ENCODE measurements around the gene LY6G5C. TPM values are rescaled to one million over a fixed set of nuclear protein-coding genes. Genes with fewer than 3 reads are reported as not detected.
A peak's percentile ranks its signal among the peaks of the same experiment; 100 is the strongest.

LY6G5C gene
- total and polyA plus RNA-seq, 12 donors: 0.39 to 3.6 (median 1.9) TPM; not detected in 1

- no peak for DNase-seq
- TF ChIP-seq POLR2A (IDR thresholded peaks at IDR 0.05) (no peak), CTCF (IDR thresholded peaks at IDR 0.05) (no peak)
- Histone ChIP-seq H3K27ac (peak overlapping the region in 1 of 5 donors; percentile 31), H3K9me3 (replicated peaks in 1 of 3) (no peaks in the 10 kb centered on the region), H3K36me3 (replicated peaks in 1 of 2) (peaks cover 0 to 29% of the 10 kb centered on the region in 2 donors), H3K4me3 (no peak overlapping the region), H3K4me1 (replicated peaks in 1 of 2) (peaks cover 9 to 10% of the 10 kb centered on the region in 2 donors), H3K27me3 (no peaks in the 10 kb centered on the region)
- intact Hi-C loops (cut with DNase I): loop anchor here in 1 of 2 donors (5.0 to 10.0 kb wide), 2 partner anchors 84 to 151 kb away; no protein-coding TSS in a partner anchor
- 72 to 83% (median 78%) methylated on average over 13 of the region's 13 CpGs for WGBS, 4 donors
These were observed 2.7 kb upstream of the LY6G5C start for GRCh38 chr6:31683591-31683990.

DNA sequence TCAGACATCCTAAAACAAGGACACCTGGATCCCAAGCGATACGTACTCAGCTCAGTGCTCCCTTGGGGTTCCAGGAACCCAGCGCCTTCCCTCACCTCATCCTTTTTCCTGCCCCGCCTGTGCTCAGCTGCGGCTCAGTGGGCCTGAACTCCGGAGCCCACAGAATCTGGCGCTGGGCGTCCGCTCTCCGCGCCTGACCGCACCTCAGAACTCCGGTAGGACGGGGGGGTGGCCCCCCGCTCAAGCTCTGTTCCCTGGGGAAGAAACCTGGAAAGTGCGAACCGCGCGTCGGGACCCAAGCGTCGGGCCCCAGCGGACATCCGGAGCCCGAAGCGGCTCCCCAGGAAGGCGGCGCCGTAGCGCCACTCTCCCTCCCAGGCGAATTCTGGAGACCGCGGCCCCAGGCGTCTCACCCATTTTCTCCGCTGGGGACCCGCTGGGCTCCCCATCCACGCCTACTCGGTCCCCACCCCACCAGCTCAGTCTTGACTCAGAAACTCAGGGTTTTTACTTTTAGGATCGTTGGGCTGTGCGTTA, 336 bp upstream of the LY6G5C start:
- H3K27me3 ChIP-seq: no peaks in the 10 kb centered on the region
- WGBS, 4 donors: 5 to 9% (median 7%) methylated on average over 7 to 40 of the region's 40 CpGs
- H3K9me3 ChIP-seq (replicated peaks in 1 of 3): no peaks in the 10 kb centered on the region
- peak in 2 of 6 experiments; percentile 5 to 8 for TF ChIP-seq CTCF (IDR thresholded peaks at IDR 0.05)
- TF ChIP-seq POLR2A (IDR thresholded peaks at IDR 0.05): no peak
- peaks cover 0 to 6% of the 10 kb centered on the region in 2 donors for H3K36me3 ChIP-seq (replicated peaks in 1 of 2)
- peak overlapping the region in 3 of 4 donors; percentile 20 to 55 (median 27) for H3K4me3 ChIP-seq
- H3K4me1 ChIP-seq (replicated peaks in 1 of 2): peaks cover 9 to 10% of the 10 kb centered on the region in 2 donors
- intact Hi-C loops (cut with DNase I): loop anchor here in 1 of 2 donors (5.0 to 10.0 kb wide), 2 partner anchors 86 to 154 kb away; no protein-coding TSS in a partner anchor
- peak overlapping the region in 3 of 5 donors; percentile 47 to 62 (median 59) for H3K27ac ChIP-seq
- peak in 3 of 7 donors; percentile 28 to 42 (median 37) for DNase-seq

DNA sequence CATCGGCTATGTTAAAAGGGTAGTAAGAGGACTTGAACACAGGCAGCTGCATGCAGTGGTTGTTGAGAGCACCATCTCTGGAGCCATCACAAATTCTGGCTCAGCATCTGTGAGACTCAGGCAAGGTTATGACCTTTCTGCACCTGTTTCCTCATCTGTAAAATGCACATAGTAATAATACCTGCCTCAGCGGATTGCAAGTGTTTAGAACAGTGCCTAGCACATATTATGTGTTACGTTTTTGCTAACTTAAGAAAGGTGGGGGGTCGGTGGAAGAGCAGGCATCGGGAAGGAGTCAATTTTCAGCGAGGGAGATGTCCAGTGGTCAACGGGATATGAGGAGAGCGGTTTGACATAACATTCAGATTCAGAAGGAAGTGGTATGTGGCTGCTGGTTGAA, 2.9 kb downstream of the LY6G5C start:
- no peak for TF ChIP-seq CTCF (IDR thresholded peaks at IDR 0.05)
- TF ChIP-seq POLR2A (IDR thresholded peaks at IDR 0.05): no peak
- Histone ChIP-seq H3K4me3 (no peak overlapping the region), H3K27me3 (no peaks in the 10 kb centered on the region), H3K36me3 (replicated peaks in 1 of 2) (peaks cover 0 to 8% of the 10 kb centered on the region in 2 donors), H3K4me1 (replicated peaks in 1 of 2) (peaks cover 9 to 10% of the 10 kb centered on the region in 2 donors), H3K9me3 (replicated peaks in 1 of 3) (no peaks in the 10 kb centered on the region), H3K27ac (no peak overlapping the region)
- intact Hi-C loops (cut with DNase I): no loop called here
- 66 to 77% (median 73%) methylated on average over 8 of the region's 8 CpGs for WGBS, 4 donors
- no peak for DNase-seq

DNA sequence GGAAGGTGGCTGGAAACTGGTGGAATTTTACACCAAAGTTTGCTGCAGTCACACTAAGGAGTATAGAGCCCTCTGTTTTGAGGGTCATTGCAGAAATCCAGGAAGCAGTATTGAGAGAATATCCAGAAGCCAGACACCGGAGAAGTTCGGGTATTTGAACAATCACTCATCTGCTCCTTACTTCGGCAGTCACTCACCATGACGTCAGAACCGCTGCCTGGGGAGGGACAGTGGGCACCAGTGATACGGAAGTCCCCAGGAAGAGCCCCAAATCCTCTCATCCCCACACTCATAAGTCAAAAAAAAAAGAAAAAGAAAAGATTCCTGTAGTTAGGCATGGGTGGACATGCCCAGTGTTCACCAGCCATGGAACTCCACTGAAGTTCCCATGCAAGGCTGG, 4.0 kb downstream of the LY6G5C start:
- no peak for DNase-seq
- WGBS, 4 donors: 57 to 67% (median 61%) methylated on average over 5 to 6 of the region's 6 CpGs
- Histone ChIP-seq H3K36me3 (replicated peaks in 1 of 2) (peaks cover 0 to 18% of the 10 kb centered on the region in 2 donors), H3K27me3 (no peaks in the 10 kb centered on the region), H3K9me3 (replicated peaks in 1 of 3) (no peaks in the 10 kb centered on the region), H3K27ac (no peak overlapping the region), H3K4me3 (no peak overlapping the region), H3K4me1 (replicated peaks in 1 of 2) (peaks cover 9 to 10% of the 10 kb centered on the region in 2 donors)
- TF ChIP-seq CTCF (IDR thresholded peaks at IDR 0.05) (no peak), POLR2A (IDR thresholded peaks at IDR 0.05) (no peak)
- intact Hi-C loops (cut with DNase I): no loop called here

All from adrenal gland (tissue), 12 donors.